C1 segment of cervical spinal cord (tissue), 14 donors: ENCODE data around the gene VTCN1.
"Not testable (repeated sequence)": the region's sequence is repeated elsewhere in the genome, so short reads cannot be mapped to it uniquely, and the experiment has no call there.

ENCODE experiments used
- DNase-seq, 14 donors: peaks; one replicate each; lab custom pipeline; 2025; lab: John Stamatoyannopoulos, UW

VTCN1 gene

GRCh38 chr1:117123274-117123673, 87.5 kb downstream of the VTCN1 start:
- DNase-seq: no peak

GRCh38 chr1:117122330-117123025, 88.2 kb downstream of the VTCN1 start:
- peak in 1 of 14 donors; percentile 33 for DNase-seq

GRCh38 chr1:117121589-117122329, 89.0 kb downstream of the VTCN1 start, which contains the start of gene TRIM45:
Gene TRIM45 (minus strand): TSS chr1:117121749. CDS start chr1:117121201, 548 bp downstream.
- DNase-seq: peak; percentile 86 to 100 (median 98)

GRCh38 chr1:117120774-117121588, 89.7 kb downstream of the VTCN1 start:
- DNase-seq: peak in 3 of 14 donors; percentile 17 to 81 (median 26)

GRCh38 chr1:117119144-117119543, 91.6 kb downstream of the VTCN1 start:
- not testable (repeated sequence) for DNase-seq

- DNase-seq: peak in 1 of 14 donors; percentile 2
Measured at GRCh38 chr1:117118137-117118536, 92.6 kb downstream of the VTCN1 start.

GRCh38 chr1:117117697-117118096, 93.0 kb downstream of the VTCN1 start:
- no peak for DNase-seq

GRCh38 chr1:117116784-117117130, 94.0 kb downstream of the VTCN1 start:
- DNase-seq: no peak

- no peak for DNase-seq
Measured at GRCh38 chr1:117116090-117116783, 94.5 kb downstream of the VTCN1 start.

GRCh38 chr1:117114877-117115276, 95.8 kb downstream of the VTCN1 start:
- no peak for DNase-seq

- peak in 1 of 14 donors; percentile 2 for DNase-seq
Measured at GRCh38 chr1:117113199-117113598, 97.5 kb downstream of the VTCN1 start.

GRCh38 chr1:117112047-117112717, 98.5 kb downstream of the VTCN1 start:
- DNase-seq: no peak

- no peak for DNase-seq
Measured at GRCh38 chr1:117110774-117111173, 100.0 kb downstream of the VTCN1 start.

- no peak for DNase-seq
Measured at GRCh38 chr1:117107364-117107763, 103.4 kb downstream of the VTCN1 start.

GRCh38 chr1:117106478-117106877, 104.2 kb downstream of the VTCN1 start:
- no peak for DNase-seq

- DNase-seq: no peak
Measured at GRCh38 chr1:117105722-117106121, 105.0 kb downstream of the VTCN1 start.

GRCh38 chr1:117104986-117105385, 105.7 kb downstream of the VTCN1 start:
- no peak for DNase-seq

GRCh38 chr1:117101858-117102257, 108.9 kb downstream of the VTCN1 start:
- not testable (repeated sequence) for DNase-seq

- DNase-seq: no peak
Measured at GRCh38 chr1:117101334-117101733, 109.4 kb downstream of the VTCN1 start.

- DNase-seq: no peak
Measured at GRCh38 chr1:117098287-117098890, 112.3 kb downstream of the VTCN1 start.
